NCI-H774 (cell line): ENCODE measurements around the gene APOL4.
"Not testable (repeated sequence)": the region's sequence is repeated elsewhere in the genome, so short reads cannot be mapped to it uniquely, and the experiment has no call there.

Experiments
- DNase-seq: peaks from one replicate; lab custom pipeline; 2025; lab: John Stamatoyannopoulos, UW

The APOL4 gene

DNA sequence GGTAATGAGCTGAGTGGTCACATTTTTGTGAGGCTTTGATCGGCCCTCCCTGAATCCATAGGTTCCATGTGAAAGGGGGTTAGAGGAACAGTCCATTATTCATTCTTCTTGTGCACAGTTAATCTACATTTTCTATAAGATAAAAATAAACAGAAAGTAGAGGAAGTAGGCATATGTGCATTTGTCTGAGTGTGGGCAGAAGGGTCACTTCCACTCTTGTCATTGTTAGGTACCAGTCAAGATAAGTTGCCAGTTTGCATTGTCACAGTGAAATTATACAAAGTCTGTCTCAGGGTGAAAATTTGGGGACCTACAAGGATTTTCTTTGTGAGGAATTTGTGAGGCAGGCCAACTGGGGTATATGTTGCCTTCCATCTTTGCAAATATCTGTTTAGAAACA, 4.6 kb upstream of the APOL4 start:
- no peak for DNase-seq

DNA sequence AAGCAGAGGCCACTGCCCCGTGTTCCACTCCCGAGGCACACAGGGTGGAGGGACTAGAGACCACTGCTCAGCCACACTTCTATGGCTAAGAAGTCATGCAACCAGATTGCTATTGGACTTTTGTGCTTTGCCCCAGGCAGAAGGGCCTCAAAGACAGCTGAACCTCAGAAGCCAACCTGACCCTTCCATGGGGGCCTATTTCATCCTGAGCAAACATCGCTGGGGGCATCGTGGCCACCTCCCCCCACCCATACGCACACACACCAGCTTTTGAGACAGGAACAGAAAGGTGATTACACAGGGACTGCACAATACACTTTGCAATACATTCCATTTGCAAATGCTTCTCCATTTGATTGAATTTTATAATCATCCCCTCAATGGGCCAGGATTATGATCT, 4.0 kb upstream of the APOL4 start:
- DNase-seq: not testable (repeated sequence)

DNA sequence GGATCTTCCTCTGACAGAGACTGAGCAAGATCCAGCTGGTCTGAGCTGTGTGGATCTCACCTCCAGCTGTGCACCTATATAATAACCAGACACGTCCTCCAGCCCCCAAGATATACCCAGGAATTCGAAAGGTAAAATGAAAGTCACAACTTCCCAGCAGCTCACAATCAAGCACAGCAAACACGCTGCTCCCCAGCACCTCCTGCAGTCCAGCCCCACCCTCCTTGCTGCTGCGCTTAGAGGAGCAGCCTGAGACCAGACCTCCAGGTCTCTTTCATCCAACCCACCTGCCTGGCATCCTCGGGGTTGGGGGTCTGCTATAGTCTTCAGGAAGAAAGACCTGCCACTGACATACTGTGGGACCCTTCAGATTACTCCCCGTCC, 3.0 kb upstream of the APOL4 start:
- DNase-seq: no peak

DNA sequence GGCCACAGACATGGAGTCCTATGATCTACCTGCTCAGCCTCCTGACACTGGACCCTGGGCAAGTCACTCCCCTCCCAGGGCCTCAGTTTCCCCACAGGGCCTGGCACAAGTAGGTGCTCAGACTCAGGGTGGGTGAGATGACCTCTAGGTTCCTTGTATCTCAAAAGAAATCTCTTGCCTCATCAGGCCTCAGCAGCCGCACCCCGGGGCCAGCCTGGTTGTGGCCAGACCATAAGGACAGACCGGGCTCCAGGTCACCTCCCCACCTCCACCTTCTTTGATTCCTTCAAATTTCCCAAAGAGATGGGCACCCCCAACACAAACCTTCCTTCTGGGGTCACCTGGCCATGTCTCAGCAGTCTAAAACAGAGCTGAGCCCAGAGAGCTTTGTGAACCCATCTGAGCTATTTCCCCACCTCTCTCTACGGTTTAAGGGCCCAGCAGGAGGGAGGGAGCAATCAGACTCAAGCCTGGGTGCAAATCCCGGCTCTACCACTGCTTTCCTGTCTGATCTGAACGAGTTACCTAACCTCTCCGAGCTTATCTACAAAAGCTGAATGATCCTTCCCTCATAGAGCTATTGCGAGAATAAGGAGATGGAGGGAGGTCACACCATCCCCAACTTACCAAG, 2.5 kb upstream of the APOL4 start:
- DNase-seq: no peak

DNA sequence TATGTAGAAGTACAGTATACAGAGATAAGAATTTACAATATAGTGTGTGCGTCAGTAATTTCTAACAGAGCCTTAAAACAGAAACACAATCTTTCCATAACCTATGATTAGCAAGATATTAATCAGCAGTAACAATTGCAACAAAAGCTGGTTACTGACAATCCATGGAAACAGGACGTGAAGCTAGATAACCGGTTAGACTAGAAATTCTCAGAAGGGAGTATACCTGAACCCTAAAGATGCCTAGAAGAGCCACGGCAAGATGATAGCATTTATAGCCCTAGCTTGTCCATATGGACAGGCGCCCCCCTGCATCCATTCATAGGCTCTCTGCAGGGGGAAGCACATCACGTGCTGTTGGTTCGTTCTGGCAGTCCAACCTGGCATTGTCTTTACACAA, 1.8 kb upstream of the APOL4 start:
- not testable (repeated sequence) for DNase-seq

DNA sequence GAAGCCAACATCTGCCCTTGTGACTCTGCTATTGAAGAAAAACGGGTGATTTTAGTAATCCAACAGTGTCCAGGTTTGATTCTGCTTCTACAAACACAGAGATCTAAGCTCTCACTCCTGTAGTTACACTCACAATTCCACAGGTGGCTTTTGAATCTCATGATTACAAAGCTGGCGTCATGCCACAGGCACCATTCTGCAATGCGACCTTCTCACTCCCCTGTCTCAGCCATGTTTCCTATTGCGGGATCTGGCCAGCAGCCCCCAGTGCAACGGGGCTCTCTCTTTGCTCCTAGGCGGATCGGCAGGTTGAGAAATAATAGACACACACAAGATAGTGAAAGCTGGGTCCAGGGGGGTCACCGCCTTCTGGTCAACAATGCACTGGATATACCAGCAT, 1.3 kb upstream of the APOL4 start:
- DNase-seq: not testable (repeated sequence)

DNA sequence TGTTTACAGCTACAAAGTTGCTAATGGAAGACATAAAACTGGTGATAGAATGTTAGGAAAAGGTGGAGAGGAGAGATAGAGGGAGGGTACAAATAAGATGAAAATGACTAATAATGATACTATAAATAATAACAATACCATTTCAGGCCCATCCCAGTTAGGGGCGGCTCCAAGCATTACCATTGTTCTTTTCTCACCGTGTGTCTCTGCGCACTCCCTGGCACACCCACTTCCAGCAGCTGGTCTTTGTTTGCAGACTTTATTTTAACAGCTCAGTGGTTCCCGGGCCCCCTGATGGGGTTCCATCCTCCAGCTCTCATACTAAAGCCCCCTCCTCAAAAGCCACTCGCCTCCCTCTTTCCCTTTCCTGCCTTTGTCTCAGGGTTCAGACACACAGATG, 584 bp downstream of the APOL4 start:
- DNase-seq: not testable (repeated sequence)

DNA sequence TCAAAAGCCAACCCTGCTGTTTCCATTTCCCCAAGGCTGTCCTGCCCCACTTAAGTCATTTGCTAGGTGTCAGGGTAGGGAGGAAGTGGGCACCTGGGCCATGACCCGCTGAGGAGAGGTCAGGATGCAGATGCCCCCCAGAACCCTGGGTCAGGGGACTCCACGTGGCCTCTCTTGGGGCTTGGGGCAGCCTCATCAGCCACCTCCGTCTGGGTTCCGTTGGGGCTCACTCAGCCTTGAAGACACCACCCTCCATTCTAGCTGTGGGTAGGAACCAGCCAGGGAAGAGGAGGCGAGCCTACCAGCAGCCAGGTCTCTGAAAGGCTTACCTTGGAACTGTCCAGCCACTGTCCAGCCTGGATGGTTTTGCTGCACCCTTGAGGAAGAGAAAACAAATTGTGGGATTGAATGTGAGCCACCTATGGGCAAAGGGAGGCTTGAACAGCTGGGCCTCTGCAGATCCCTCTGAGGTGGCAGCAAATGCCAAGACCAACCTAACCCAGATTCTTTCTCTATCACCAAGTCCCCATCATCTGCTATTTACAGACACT, 2.5 kb downstream of the APOL4 start:
- no peak for DNase-seq

DNA sequence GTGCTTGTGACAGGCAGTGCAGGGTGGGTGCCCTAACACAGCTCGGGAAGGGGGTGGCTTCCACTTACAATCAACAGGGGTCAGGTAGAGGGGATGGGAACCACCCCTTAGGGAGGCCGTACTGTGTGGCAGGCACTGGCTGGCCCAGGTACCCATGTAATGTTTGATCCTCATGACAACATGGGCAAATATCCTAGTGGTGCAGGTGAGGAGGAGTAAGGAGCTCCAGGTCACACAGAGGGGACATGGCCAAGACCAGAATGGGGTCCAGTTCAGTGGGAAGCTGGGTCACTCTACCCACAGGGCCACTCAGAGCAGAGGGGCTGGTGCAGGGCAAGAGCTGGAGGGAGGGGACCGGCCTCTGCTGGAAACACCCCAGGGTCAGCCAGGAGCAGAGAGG, 3.1 kb downstream of the APOL4 start:
- DNase-seq: no peak

DNA sequence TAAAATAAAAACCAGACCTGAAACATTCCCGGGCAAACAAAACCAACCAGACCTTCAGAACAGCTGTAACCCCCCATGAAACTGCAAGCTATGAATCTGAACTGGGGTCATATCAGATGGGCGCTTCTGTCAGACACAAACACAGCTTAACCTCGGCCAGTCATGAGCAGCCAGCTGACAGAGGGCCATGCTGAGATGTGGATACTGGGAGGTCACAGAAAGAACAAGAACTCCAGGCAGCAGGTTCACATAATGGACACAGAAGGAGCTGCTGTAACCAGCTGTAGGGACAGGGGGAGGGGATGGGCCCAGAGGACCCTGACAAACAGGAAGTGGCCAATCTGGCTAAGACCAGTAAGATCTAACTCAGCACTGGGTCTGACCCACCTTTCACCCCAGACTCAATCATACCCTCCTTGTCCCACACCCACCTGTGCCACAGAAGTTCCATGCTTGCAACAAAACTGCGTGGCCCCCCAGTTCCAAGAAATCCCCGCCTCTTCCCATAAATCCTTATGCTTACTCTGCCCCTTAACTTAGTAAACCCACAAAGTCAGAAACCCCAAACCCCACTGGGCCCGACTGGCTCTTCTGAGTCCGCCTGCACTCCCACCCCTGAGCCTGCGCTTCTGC, 4.0 kb downstream of the APOL4 start:
- DNase-seq: no peak

DNA sequence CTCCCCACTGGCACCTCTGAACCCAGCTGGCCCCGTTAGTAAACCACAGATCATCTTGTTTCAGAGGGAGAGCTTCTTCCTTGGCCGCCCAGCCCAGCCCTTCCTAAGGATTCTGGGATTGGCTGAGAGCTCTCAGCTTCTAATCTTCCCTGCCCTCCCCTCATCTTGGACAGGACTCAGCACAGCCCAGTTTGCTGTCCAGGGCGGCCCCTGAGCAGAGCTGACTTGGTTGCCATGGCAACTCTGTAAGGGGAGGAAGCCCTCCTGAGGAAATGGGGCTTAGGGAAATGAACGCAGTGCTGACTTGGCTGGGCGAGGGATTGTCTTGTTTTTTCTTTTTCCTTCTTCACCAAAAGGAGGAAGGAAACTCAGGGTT, 4.6 kb downstream of the APOL4 start:
- DNase-seq: no peak

DNA sequence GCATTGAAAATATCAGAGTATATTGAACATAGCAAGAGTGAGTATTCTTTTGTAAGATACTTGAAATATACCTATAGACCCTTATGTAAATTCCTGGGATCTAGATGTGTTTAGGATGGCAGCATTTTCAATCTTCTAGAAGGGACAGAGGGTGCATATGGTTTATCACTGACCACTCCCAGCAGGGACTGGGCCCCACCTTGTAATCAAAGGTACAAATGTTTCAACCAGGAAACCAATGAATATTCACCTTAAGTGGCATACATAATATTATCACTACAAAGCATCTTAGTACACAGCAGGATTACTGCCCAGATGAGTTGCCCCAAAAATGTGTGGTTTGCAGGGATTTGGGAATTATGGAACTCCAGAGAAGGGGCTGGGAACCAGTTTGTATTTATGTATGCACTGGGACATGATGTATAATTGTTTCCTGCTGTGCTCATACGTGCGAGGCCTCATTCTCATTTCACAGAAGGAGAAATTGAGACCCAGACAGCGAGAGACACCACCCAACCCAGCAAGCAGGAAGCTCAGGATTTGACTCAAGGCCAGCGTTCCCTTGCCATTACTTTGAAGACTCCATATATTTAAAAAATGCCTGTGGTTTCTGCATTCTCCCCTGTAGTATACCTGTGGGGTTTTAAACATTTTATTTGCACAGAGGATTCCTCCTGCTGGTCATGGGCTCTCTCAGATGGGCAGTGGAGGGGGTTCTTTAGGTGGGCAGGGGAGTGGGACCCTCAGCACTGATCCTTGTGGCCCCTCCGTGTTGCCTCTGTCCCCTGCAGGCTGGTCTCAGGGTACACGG, 5.2 kb downstream of the APOL4 start:
- no peak for DNase-seq

DNA sequence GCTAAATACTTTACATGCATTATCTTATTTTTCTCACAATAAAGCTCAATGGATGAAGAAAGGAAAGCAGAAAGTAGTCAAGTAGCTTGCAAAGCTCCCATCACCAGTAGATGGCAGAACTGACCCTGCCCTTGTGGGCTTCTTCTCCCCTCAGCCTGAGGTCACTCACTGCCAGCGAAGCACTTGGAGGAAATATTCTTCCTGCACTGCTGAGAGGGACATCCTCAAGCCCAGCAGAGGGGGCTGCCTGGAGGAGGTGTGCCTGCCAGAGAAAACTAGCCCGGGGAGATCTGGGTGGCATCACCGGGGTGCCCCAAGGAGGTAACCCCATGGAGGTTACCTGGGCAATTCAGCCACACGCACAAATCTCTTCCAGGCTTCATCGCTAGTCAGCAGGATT, 6.6 kb downstream of the APOL4 start:
- DNase-seq: no peak

DNA sequence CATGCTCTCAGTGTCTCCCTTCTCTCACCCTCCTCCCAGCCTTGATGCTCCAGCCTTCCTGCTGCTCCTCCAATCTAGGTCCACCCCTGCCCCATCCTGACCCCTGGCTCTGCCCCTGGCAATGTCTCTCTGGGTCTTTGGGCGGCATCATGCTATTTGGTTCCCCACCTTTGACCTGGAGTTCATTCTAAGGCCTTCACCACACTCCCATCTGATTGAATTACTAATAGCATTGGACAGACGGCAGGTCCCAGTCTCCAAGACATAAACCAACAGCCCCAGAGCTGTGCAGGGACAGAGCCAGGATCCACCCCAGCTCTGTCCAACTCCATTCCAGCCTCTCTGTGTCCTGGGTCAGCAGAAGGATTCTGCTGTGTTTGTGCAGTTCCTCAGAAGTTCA, 7.2 kb downstream of the APOL4 start:
- no peak for DNase-seq

DNA sequence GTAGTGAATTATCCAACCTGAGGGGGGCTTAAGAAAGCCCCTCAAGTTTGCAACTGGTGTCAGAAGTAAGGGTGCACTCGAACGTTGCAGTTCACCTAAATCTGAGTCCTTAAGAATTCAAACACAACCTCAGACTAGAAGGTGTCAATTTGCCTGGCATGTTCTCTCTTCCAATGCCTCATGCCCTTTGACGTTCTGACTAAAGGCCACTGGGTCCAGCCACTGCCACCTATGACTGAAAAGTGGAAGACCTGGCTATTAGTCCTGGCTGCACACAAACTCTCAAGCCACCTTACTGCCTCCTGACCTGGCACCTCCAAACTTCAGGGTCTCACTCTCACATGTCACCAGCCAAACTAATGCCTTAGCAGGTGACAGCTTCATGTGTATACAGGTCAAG, 8.0 kb downstream of the APOL4 start:
- no peak for DNase-seq

DNA sequence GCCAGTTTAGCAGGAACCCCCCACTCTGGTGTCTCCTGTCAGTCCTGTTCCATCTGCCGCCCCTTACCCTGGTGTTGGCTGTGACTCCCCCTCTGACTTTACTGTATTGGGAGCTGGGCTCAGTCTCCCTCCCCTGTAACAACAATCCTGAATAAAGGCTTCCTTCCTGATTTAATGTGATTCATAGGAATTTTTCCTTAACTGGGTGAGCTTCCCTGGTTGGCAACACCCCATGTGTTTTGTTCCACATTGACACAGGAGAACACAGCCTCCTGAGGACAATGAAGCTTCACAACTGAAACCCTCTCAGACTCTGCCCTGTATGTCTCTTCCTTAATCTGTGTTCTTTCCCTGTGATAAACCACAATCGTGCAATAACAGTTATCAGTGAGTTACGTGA, 8.4 kb downstream of the APOL4 start:
- DNase-seq: no peak

DNA sequence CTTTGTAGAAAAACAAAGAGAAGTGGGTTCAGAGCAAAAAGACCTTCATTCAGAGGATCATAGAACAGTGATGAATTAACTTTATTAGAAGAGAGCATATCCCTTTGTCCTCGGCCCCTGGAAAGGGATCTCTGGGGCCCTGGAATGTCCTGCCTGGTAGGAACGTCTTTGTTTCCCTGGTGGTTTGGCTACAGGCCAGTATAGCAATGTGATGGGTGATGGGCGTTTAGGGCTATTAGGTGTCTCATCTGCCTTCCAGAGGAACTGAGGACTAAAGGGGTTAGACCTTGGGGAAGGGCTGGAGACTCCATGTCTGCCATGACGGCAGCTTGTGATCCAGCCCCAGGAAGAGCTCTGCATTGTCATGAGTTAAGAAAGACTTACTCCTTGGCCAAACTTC, 9.1 kb downstream of the APOL4 start:
- DNase-seq: no peak

DNA sequence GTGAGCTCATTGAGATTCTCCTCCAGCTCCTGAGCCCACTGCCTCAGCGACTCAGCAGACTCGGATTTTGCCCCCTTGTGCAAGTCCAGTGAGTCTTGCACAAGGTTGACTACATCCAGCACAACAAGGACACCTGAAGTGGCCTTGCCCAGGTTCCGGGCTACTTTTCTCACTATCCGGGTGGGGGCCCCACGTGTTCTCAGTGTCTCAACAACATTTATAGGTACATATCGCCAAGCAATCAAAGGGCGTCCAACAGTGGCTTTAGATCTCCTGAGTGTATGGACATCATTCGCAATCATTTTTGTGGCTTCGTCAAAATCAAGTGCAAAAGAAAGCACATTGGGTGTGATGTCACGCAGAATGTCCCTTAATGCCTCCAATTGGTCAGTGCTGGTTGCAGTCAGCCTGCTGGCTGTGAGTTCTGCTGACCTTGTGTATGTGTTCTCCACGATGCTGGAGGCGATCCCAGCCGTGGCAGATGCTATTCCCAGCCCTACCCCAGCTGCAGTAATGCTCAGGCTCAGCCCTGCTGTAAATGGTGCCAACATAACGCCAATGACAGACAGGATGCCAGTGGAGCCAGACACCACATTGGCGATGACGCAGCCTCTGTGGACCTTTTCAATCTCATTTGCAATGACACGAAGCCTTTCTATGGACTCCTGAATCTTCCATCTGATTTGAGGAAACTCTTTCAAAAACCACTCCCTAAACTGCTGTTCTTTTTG, 10.3 kb downstream of the APOL4 start:
- DNase-seq: no peak

DNA sequence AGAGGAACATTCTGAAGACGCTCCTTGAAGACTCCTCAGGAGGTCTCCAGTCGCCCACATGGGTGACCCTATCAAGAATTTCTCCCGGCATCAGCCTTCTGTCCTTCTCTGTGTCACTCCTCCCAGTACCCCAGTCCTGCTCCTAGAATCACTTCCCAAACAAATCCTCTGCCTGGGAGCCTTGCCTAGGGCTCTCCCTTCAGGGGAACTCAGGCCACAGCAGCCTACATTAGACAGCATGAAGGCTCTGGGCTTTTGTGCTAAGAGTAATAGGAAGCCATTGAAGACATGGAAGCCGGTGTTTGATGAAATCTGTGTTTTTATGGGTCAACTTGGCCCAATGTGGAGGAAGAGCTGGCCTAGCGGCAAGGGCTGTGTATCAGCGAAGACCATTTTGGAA, 13.7 kb downstream of the APOL4 start:
- DNase-seq: not testable (repeated sequence)

DNA sequence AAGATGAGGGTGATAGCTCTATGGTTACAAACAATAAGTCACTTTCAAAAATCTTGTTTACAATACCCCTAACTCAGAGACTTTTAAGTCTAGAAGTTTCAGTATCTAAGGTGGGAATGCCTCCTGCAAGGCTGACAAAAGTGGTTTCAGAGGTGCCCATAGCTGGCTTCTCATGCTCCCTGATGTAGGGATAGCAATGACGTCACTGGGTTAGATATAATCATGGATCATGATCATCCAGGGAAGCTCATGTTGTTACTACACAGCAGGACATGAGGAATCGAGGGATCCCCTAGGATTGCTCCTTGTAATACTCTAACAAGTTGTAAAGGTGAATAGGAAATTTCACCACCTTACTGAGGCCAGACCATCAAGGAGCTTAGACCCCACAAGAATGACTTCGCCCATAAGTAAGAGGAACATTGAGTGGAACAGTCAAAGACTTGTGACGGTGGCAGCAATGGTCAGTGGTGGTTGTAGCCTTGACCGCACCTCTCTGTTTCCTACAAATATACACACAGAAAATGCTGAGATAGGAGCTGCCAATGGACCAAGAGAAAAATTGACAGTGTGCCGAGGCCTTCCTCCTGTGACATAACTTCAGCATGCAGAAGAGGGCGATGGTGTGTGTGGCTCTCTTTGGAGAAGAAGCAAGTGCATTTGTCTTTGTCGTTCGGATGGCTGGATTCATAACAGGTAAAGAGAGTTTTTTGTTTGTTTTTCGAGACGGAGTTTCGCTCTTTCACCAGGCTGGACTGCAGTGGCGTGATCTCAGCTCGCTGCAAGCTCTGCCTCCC, 15.6 kb downstream of the APOL4 start:
- no peak for DNase-seq

DNA sequence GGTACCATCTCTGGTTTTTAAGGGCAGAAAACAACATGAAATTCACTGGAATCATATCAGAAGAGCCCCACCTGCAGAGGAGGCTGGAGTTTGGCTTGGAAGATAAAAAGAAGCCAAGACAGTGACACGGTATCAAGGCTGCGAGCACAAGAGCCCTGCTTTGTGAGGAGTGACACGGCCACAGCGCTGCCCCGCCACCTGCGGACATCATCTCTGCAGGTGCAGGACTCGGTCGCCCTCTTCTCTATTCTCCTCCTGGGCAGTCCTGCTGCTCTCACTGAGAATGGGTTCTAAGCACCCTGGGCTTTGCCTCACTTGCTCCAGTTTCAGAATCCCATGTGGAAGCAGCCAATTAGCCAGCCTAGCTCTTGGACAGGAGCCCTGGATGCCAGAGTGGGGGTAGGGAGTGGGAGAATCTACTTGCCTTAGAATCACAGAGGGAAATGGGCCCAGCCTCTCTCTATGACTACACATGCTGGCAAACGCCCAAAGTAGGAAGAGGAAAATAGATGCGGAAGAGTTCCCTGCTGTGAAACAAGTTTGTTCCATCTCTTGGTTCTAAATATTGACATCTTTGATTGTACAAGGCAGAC, 17.1 kb downstream of the APOL4 start:
- no peak for DNase-seq
